Measurements from ENCODE around the gene ARL14EP.

DNA sequence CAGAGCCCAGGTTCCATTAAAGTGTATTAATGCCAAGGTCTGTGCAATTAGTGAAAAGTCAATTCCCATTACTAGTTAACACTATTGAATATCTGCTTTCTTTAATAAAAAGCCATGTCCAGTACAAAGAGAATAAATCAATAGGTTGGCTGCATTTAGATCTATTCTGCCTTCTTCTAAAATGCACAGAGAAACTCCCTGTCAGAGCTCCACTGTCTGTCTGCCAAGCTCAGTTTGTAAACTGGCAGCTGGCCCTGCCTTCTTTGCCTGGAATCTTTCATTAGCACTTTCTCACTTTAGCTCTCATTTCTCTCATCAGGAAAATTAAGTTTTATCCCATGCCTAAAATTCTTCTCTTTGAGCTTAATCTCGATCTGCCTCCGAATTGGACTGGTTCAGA lies 35.6 kb downstream of the ARL14EP start:
- TF ChIP-seq CTCF (IDR thresholded peaks at IDR 0.05; ENCODE audit: insufficient read depth, low read depth, low read length) (no peak), EZH2 (IDR thresholded peaks at IDR 0.05; ENCODE audit: insufficient read depth, low read length) (no peak)
